GM23248 (cell line): ENCODE results near the gene SCAF1. TPM values are rescaled to one million over a fixed set of nuclear protein-coding genes. Genes with fewer than 3 reads are reported as not detected.

ENCODE experiments used
- DNase-seq: peaks from one replicate; pipeline ENCODE4 v3.0.0-alpha.2; 2015
- H2AFZ ChIP-seq: fragments of 200-600 bp; sonication (generic); 2 replicates; pipeline ENCODE4 v1.6.1; 2016; ENCODE audit warnings: antibody characterized with exemption
- H3F3A ChIP-seq: fragments of 200-600 bp; sonication (generic); 2 replicates; pipeline ENCODE4 v1.6.1; 2016; ENCODE audit warnings: mild to moderate bottlenecking, antibody characterized with exemption, mixed run types; ENCODE audit not compliant: insufficient read depth
- H3K27ac ChIP-seq: fragments of 200-600 bp; sonication (generic); 2 replicates; pipeline ENCODE4 v1.5.1; 2016; ENCODE audit warnings: mild to moderate bottlenecking
- H3K27me3 ChIP-seq: fragments of 200-600 bp; sonication (generic); replicated peaks from 2 replicates; pipeline ENCODE4 v1.6.1; 2016; ENCODE audit warnings: mild to moderate bottlenecking; ENCODE audit not compliant: insufficient read depth
- H3K36me3 ChIP-seq: fragments of 200-600 bp; sonication (generic); 2 replicates; pipeline ENCODE4 v1.6.1; 2016; ENCODE audit warnings: low read depth, mild to moderate bottlenecking
- H3K4me1 ChIP-seq: fragments of 200-600 bp; sonication (generic); 2 replicates; pipeline ENCODE4 v1.6.1; 2016; ENCODE audit warnings: mild to moderate bottlenecking; ENCODE audit not compliant: insufficient read depth
- H3K4me2 ChIP-seq: fragments of 200-600 bp; sonication (generic); one replicate; pipeline ENCODE4 v1.6.1; 2016; ENCODE audit warnings: mild to moderate bottlenecking; ENCODE audit not compliant: unreplicated experiment
- H3K4me3 ChIP-seq: fragments of 200-600 bp; sonication (generic); 2 replicates; pipeline ENCODE4 v1.5.1; 2016; ENCODE audit warnings: mild to moderate bottlenecking
- H3K79me2 ChIP-seq: fragments of 200-600 bp; sonication (generic); 2 replicates; pipeline ENCODE4 v1.6.1; 2016; ENCODE audit warnings: mild to moderate bottlenecking; ENCODE audit not compliant: insufficient read depth
- H3K9ac ChIP-seq: fragments of 200-600 bp; sonication (generic); 2 replicates; pipeline ENCODE4 v1.6.1; 2016; ENCODE audit warnings: mild to moderate bottlenecking
- H3K9me2 ChIP-seq: fragments of 200-600 bp; sonication (generic); 2 replicates; pipeline ENCODE4 v1.6.1; 2016; ENCODE audit warnings: mixed run types, mild to moderate bottlenecking, moderate library complexity; ENCODE audit not compliant: insufficient read depth
- H3K9me3 ChIP-seq: fragments of 200-600 bp; sonication (generic); one replicate; pipeline ENCODE4 v1.6.1; 2017; ENCODE audit warnings: low read depth
- H4K20me1 ChIP-seq: fragments of 200-600 bp; sonication (generic); 2 replicates; pipeline ENCODE4 v1.6.0; 2016; ENCODE audit not compliant: insufficient read depth
- EZH2 ChIP-seq: fragments of 200-600 bp; sonication (generic); IDR thresholded peaks from 2 replicates; pipeline ENCODE4 v1.6.1; 2018; ENCODE audit warnings: antibody characterized with exemption, mild to moderate bottlenecking; ENCODE audit not compliant: insufficient read depth, poor library complexity, severe bottlenecking
- EZH2phosphoT487 ChIP-seq: fragments of 200-600 bp; sonication (generic); IDR thresholded peaks from 2 replicates; pipeline ENCODE4 v1.6.1; 2018; ENCODE audit warnings: antibody characterized with exemption, moderate library complexity, mild to moderate bottlenecking, low read depth; ENCODE audit not compliant: insufficient read depth
- WGBS, 2 experiments: methylation state at CpG; one replicate each; pipeline ENCODE4 v1.1.6; 2015 to 2017; ENCODE audit warnings: low lambda C conversion rate in 2 of 2, low coverage in 1 of 2; ENCODE audit errors: missing lambda C conversion rate in 2 of 2; 5-methylcytosine and 5-hydroxymethylcytosine counted together
- in situ Hi-C: fragments of 300-500 bp; cut with MboI; formaldehyde crosslinking; loops from 2 replicates; pipeline ENCODE4 v1.15.0; 2020
- polyA plus RNA-seq: library from polyadenylated mRNA; unstranded; fragments of >200 nt; fragmentation: Nextera tagmentation; extraction: Ambion mirVana; gene quantifications from 2 replicates; pipeline ENCODE4 v1.2.1, GENCODE V29; 2016
- total RNA-seq: library from RNA; depleted of rRNA; stranded (reverse); fragments of >200 nt; shearing (Covaris generic); gene quantifications from 2 replicates; pipeline ENCODE4 v1.2.3, GENCODE V29; 2014

SCAF1 gene
- total and polyA plus RNA-seq, 2 experiments from 2014 or later: 8.5 to 18.6 TPM

GRCh38 chr19:49636233-49636932 is 5.6 kb upstream of the SCAF1 start:
- in situ Hi-C loops: no loop called here
- no peak for DNase-seq
- Histone ChIP-seq H3F3A (peaks cover 25% of the 10 kb centered on the region), H3K36me3 (peaks cover 7% of the 10 kb centered on the region; the same call in 1 of the 2 replicates), H3K79me2 (peaks cover 24% of the 10 kb centered on the region), H3K9me2 (no peaks in the 10 kb centered on the region), H3K9ac (no peak overlapping the region), H3K9me3 (no peaks in the 10 kb centered on the region), H3K27ac (no peak overlapping the region), H2AFZ (no peak overlapping the region), H4K20me1 (no peaks in the 10 kb centered on the region), H3K4me2 (no peak overlapping the region), H3K4me1 (0 out of 2 replicates have a peak, but pooled peaks cover 3% of the 10 kb centered on the region), H3K4me3 (no peak overlapping the region), H3K27me3 (no peaks in the 10 kb centered on the region)
- WGBS, 2 experiments: 85 to 89% methylated on average over 20 to 30 of the region's 30 CpGs
- TF ChIP-seq EZH2 (no peak), EZH2phosphoT487 (no peak)

- H3K27me3 ChIP-seq: no peaks in the 10 kb centered on the region
- H3K4me2 ChIP-seq: peak overlapping the region; percentile 97
- peaks cover 7% of the 10 kb centered on the region; the same call in 1 of the 2 replicates for H3K36me3 ChIP-seq
- peaks cover 19% of the 10 kb centered on the region for H3F3A ChIP-seq
- peak overlapping the region; percentile 88 for H3K27ac ChIP-seq
- no peaks in the 10 kb centered on the region for H3K9me2 ChIP-seq
- H3K4me1 ChIP-seq: peaks cover 5% of the 10 kb centered on the region
- no peaks in the 10 kb centered on the region for H3K9me3 ChIP-seq
- no peaks in the 10 kb centered on the region for H4K20me1 ChIP-seq
- in situ Hi-C loops: no loop called here
- peak overlapping the region; percentile 95 for H3K4me3 ChIP-seq
- H3K79me2 ChIP-seq: peaks cover 34% of the 10 kb centered on the region
- 3 to 4% methylated on average over 17 to 19 of the region's 19 CpGs for whole genome bisulfite sequencing, 2 experiments
- DNase-seq: peak; percentile 88
- peak overlapping the region; percentile 95 for H3K9ac ChIP-seq
- TF ChIP-seq EZH2 (no peak), EZH2phosphoT487 (no peak)
- H2AFZ ChIP-seq: peak overlapping the region; percentile 14; the same call in 1 of the 2 replicates
Observed at GRCh38 chr19:49637821-49638738, 3.9 kb upstream of the SCAF1 start.

DNA sequence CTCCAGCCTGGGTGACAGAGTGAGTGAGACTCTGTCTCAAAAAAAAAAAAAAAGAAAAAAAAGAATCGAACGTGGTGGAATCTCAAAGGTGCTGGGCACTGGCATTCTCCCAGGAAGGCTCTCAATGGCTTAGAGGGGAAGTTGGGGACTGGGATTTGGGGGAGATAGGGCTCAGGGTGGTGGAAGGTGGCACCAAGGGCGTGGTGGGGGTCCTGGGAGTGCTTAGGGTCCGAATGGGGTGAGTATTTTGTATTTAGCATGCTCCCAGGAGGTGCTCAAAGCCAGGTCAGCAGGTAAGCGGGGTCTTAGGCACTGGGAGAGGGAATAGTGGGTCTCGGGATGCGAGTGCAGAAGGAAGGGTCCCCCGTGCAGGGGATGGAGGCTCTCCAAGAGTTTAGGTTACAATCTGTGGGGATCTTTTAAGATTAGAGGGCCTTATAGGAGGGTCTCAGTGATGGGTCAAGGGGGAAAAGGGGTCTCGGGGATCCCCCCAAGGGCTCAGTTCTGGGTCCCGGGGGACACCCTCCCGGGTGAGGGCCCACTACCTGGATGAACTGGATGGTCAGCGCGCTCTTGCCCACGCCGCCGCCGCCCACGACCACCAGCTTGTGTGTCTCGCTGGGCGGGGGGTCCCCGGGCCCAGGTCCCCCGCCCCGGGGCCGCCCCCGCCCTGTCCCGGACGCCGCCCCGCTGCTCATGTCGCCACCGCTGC is 2.5 kb upstream of the SCAF1 start:
- Histone ChIP-seq H3K36me3 (peaks cover 7% of the 10 kb centered on the region; the same call in 1 of the 2 replicates), H3K79me2 (peaks cover 49% of the 10 kb centered on the region), H3K9ac (peak overlapping the region; percentile 95), H3K27ac (peak overlapping the region; percentile 88), H2AFZ (no peak overlapping the region), H3F3A (peaks cover 9% of the 10 kb centered on the region), H3K27me3 (no peaks in the 10 kb centered on the region), H3K4me1 (peaks cover 14% of the 10 kb centered on the region), H4K20me1 (no peaks in the 10 kb centered on the region), H3K9me3 (no peaks in the 10 kb centered on the region), H3K4me2 (peak overlapping the region; percentile 97), H3K9me2 (no peaks in the 10 kb centered on the region), H3K4me3 (peak overlapping the region; percentile 95)
- DNase-seq: peak; percentile 54
- in situ Hi-C loops: no loop called here
- TF ChIP-seq EZH2 (no peak), EZH2phosphoT487 (no peak)
- 4 to 5% methylated on average over 13 to 22 of the region's 31 CpGs for WGBS, 2 experiments
